ENCODE measurements around the gene LCOR.

LCOR gene

DNA sequence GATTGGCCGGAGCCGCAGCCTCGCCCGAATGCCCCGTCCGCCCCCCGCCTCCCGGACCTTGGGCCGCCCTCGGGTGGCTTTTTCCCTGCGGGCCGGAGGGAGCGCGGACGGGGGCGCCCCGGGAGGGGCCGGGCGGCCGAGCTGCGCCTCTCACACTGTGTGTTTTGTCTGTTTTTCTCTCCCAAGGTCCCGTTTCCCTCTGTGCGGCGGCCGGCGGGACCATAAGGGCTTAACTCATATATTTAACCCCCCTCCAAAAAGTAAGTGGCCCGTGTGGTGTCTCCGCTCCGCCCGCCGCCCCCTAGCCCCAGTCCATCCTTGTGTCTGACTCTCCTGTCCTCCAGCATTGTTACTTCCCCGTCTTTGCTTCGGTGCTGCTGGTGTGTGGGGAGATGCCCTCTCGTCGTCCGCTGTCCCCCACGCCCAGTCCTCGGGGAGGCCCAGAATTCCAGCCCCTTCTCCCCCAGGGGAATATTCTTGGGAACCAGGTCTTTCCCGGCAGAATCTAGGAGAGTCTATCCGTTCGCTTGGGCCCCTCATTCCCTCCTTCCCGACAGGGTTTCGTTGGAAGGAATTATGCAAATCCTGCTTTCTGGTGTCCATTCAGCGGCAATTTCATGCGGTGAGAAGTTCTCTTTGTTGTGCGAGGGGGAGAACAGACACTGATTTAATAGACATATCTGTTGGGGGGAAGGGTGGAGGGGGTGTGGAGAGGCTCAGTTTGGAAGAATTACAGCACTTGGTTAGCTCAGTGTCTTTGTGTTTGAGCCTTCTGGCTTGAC is 1.3 kb downstream of the LCOR start:
- H3K79me2 ChIP-seq (ENCODE audit: low read length), result peaks cover 56% of the 10 kb centered on the region
- H3F3A ChIP-seq (ENCODE audit: insufficient read depth, low read length), result peaks cover 20% of the 10 kb centered on the region
- H2AFZ ChIP-seq (ENCODE audit: low read length), result no peak overlapping the region
- peak overlapping the region; percentile 64; the same call in 1 of the 2 replicates for H3K9ac ChIP-seq (ENCODE audit: low read length)
- H3K9me3 ChIP-seq (replicated peaks; ENCODE audit: insufficient read depth, low read length), result no peaks in the 10 kb centered on the region
- no peaks in the 10 kb centered on the region for H3K36me3 ChIP-seq (replicated peaks; ENCODE audit: insufficient read depth, low read length)
- peaks cover 28% of the 10 kb centered on the region for H4K20me1 ChIP-seq (ENCODE audit: insufficient read depth, low read length)
- no peaks in the 10 kb centered on the region for H3K9me2 ChIP-seq (replicated peaks; ENCODE audit: insufficient read depth, low read length)
- peak overlapping the region; percentile 78 for H3K4me3 ChIP-seq (ENCODE audit: low read length)
- peaks cover 27% of the 10 kb centered on the region for H3K4me1 ChIP-seq (ENCODE audit: low read length)
- no peaks in the 10 kb centered on the region for H3K27me3 ChIP-seq (replicated peaks; ENCODE audit: insufficient read depth, low read length)
- TF ChIP-seq, protein P1, sequence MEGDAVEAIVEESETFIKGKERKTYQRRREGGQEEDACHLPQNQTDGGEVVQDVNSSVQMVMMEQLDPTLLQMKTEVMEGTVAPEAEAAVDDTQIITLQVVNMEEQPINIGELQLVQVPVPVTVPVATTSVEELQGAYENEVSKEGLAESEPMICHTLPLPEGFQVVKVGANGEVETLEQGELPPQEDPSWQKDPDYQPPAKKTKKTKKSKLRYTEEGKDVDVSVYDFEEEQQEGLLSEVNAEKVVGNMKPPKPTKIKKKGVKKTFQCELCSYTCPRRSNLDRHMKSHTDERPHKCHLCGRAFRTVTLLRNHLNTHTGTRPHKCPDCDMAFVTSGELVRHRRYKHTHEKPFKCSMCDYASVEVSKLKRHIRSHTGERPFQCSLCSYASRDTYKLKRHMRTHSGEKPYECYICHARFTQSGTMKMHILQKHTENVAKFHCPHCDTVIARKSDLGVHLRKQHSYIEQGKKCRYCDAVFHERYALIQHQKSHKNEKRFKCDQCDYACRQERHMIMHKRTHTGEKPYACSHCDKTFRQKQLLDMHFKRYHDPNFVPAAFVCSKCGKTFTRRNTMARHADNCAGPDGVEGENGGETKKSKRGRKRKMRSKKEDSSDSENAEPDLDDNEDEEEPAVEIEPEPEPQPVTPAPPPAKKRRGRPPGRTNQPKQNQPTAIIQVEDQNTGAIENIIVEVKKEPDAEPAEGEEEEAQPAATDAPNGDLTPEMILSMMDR (IDR thresholded peaks at IDR 0.05; ENCODE audit: low read length), result no peak
- TF ChIP-seq EZH2phosphoT487 (IDR thresholded peaks at IDR 0.05; ENCODE audit: low read length), result no peak
- no peak for TF ChIP-seq EZH2 (optimal IDR thresholded peaks at IDR 0.05; ENCODE audit: low read depth, low read length)
- DNase-seq, result no peak
- H3K27ac ChIP-seq (ENCODE audit: low read length), result no peak overlapping the region
- peak overlapping the region; percentile 66 for H3K4me2 ChIP-seq (ENCODE audit: low read depth, low read length)

GRCh38 chr10:96834120-96834519 is 2.0 kb downstream of the LCOR start:
- H4K20me1 ChIP-seq (ENCODE audit: insufficient read depth, low read length), result peaks cover 31% of the 10 kb centered on the region
- H3K27me3 ChIP-seq (replicated peaks; ENCODE audit: insufficient read depth, low read length), result no peaks in the 10 kb centered on the region
- H2AFZ ChIP-seq (ENCODE audit: low read length), result no peak overlapping the region
- no peak overlapping the region; the same call in 1 of the 2 replicates for H3K4me2 ChIP-seq (ENCODE audit: low read depth, low read length)
- H3K27ac ChIP-seq (ENCODE audit: low read length), result no peak overlapping the region
- no peaks in the 10 kb centered on the region for H3K9me3 ChIP-seq (replicated peaks; ENCODE audit: insufficient read depth, low read length)
- H3K79me2 ChIP-seq (ENCODE audit: low read length), result peaks cover 63% of the 10 kb centered on the region
- H3K36me3 ChIP-seq (replicated peaks; ENCODE audit: insufficient read depth, low read length), result no peaks in the 10 kb centered on the region
- H3K4me3 ChIP-seq (ENCODE audit: low read length), result no peak overlapping the region
- H3K9me2 ChIP-seq (replicated peaks; ENCODE audit: insufficient read depth, low read length), result no peaks in the 10 kb centered on the region
- peaks cover 20% of the 10 kb centered on the region for H3F3A ChIP-seq (ENCODE audit: insufficient read depth, low read length)
- no peak for DNase-seq
- no peak overlapping the region for H3K9ac ChIP-seq (ENCODE audit: low read length)
- TF ChIP-seq EZH2 (optimal IDR thresholded peaks at IDR 0.05; ENCODE audit: low read depth, low read length), result no peak
- TF ChIP-seq, protein P1 (IDR thresholded peaks at IDR 0.05; ENCODE audit: low read length), result no peak
- no peak for TF ChIP-seq EZH2phosphoT487 (IDR thresholded peaks at IDR 0.05; ENCODE audit: low read length)
- peaks cover 27% of the 10 kb centered on the region for H3K4me1 ChIP-seq (ENCODE audit: low read length)

- Histone ChIP-seq H4K20me1 (ENCODE audit: insufficient read depth, low read length) (peaks cover 36% of the 10 kb centered on the region), H3K27ac (ENCODE audit: low read length) (peak overlapping the region; percentile 0; the same call in 1 of the 2 replicates)
Measured at GRCh38 chr10:96835899-96836298, 3.8 kb downstream of the LCOR start.

More at GRCh38 chr10:96835899-96836298, 3.8 kb downstream of the LCOR start:
- no peak overlapping the region; the same call in 1 of the 2 replicates for H3K4me3 ChIP-seq (ENCODE audit: low read length)
- no peaks in the 10 kb centered on the region for H3K27me3 ChIP-seq (replicated peaks; ENCODE audit: insufficient read depth, low read length)
- H3K4me2 ChIP-seq (ENCODE audit: low read depth, low read length), result peak overlapping the region; percentile 43; the same call in 1 of the 2 replicates
- no peaks in the 10 kb centered on the region for H3K36me3 ChIP-seq (replicated peaks; ENCODE audit: insufficient read depth, low read length)
- H3K9me2 ChIP-seq (replicated peaks; ENCODE audit: insufficient read depth, low read length), result no peaks in the 10 kb centered on the region
- H2AFZ ChIP-seq (ENCODE audit: low read length), result no peak overlapping the region
- no peak overlapping the region for H3K9ac ChIP-seq (ENCODE audit: low read length)
- TF ChIP-seq EZH2 (optimal IDR thresholded peaks at IDR 0.05; ENCODE audit: low read depth, low read length) (no peak), EZH2phosphoT487 (IDR thresholded peaks at IDR 0.05; ENCODE audit: low read length) (no peak)
- TF ChIP-seq, protein P1 (IDR thresholded peaks at IDR 0.05; ENCODE audit: low read length), result no peak
- peaks cover 24% of the 10 kb centered on the region for H3K4me1 ChIP-seq (ENCODE audit: low read length)
- H3F3A ChIP-seq (ENCODE audit: insufficient read depth, low read length), result peaks cover 18% of the 10 kb centered on the region
- peak; percentile 14 for DNase-seq
- peaks cover 81% of the 10 kb centered on the region for H3K79me2 ChIP-seq (ENCODE audit: low read length)
- no peaks in the 10 kb centered on the region for H3K9me3 ChIP-seq (replicated peaks; ENCODE audit: insufficient read depth, low read length)
